Mononuclear cell (primary cell): Measurements from ENCODE around the gene MYD88. TPM values are rescaled to one million over a fixed set of nuclear protein-coding genes. Genes with fewer than 3 reads are reported as not detected.

ENCODE experiments used
- H3K27me3 ChIP-seq: 2 replicates; pipeline ENCODE4 v1.6.0; 2011; ENCODE audit warnings: low read length, control low read depth; ENCODE audit not compliant: insufficient read depth
- H3K4me1 ChIP-seq: 2 replicates; pipeline ENCODE4 v1.5.1; 2011; ENCODE audit warnings: mild to moderate bottlenecking, low read length, control low read depth; ENCODE audit not compliant: insufficient read depth
- H3K4me3 ChIP-seq: 2 replicates; pipeline ENCODE4 v1.5.1; 2011; ENCODE audit warnings: mild to moderate bottlenecking, low read length, moderate library complexity
- H3K9me3 ChIP-seq: 2 replicates; pipeline ENCODE4 v1.5.1; 2011; ENCODE audit warnings: low read depth, mild to moderate bottlenecking, control low read depth, low read length
- total RNA-seq: library from RNA; depleted of rRNA; stranded (reverse); fragments of >200 nt; gene quantifications from one replicate; pipeline ENCODE4 v1.2.3, GENCODE V29; 2012

Gene MYD88
- total RNA-seq, 1 donor = 23.1 TPM

DNA sequence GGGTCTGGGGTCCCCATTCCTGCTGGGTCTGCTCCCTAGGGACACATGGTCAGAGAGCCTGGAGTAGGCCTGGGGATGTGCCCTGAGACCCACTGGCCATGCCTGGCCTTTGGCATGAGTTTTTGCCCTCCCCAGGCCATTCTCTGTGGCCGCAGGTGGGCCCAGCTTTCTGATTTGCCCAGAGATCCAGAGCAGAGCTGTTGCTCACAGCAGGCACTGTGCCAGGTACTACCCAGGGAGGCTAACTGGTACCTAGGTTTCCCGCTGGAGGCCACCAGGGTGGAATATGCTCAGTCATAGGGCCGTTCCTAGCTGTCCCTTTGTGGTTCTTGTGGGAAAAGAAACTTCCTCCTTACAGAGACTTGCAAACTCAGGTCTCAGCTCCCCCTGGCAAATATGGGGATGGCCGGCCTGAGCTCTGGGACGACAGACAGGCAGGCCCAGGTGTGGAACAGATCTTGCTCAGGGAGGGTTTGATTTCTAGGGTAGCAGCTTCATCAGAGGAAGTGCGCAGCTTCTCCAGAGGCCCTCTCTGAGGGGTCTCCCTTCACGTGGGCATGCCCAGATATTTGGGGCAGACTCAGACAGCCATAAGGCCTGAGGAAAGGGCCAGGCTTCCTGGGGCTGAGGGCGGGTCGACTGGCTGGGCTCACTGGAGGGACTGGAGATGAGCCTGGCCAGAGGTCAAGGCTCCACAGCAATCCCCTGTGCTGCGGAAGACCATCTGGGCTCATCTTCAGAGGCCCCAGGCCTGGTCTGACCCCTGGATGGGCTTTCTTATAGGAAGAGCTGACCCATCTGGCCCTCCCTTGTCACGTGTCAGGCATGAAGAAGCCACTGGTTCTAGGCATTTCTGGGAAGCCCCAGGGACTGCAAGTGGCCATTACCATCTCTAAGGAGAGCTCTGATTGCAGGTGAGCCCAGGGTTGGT is 29.5 kb upstream of the MYD88 start:
- peaks cover 36% of the 10 kb centered on the region for H3K4me1 ChIP-seq
- H3K27me3 ChIP-seq = no peaks in the 10 kb centered on the region
- peaks cover 6% of the 10 kb centered on the region for H3K9me3 ChIP-seq
- H3K4me3 ChIP-seq = no peak overlapping the region

GRCh38 chr3:38109580-38110313 is 28.7 kb upstream of the MYD88 start:
- Histone ChIP-seq H3K4me3 (no peak overlapping the region), H3K9me3 (peaks cover 6% of the 10 kb centered on the region), H3K27me3 (no peaks in the 10 kb centered on the region), H3K4me1 (peaks cover 36% of the 10 kb centered on the region)

GRCh38 chr3:38110314-38111050 is 28.0 kb upstream of the MYD88 start:
- Histone ChIP-seq H3K9me3 (peaks cover 4% of the 10 kb centered on the region), H3K4me1 (peaks cover 36% of the 10 kb centered on the region), H3K4me3 (no peak overlapping the region), H3K27me3 (no peaks in the 10 kb centered on the region)

GRCh38 chr3:38111201-38111600 is 27.3 kb upstream of the MYD88 start:
- no peaks in the 10 kb centered on the region for H3K27me3 ChIP-seq
- H3K9me3 ChIP-seq = no peaks in the 10 kb centered on the region
- peaks cover 36% of the 10 kb centered on the region for H3K4me1 ChIP-seq
- no peak overlapping the region for H3K4me3 ChIP-seq

DNA sequence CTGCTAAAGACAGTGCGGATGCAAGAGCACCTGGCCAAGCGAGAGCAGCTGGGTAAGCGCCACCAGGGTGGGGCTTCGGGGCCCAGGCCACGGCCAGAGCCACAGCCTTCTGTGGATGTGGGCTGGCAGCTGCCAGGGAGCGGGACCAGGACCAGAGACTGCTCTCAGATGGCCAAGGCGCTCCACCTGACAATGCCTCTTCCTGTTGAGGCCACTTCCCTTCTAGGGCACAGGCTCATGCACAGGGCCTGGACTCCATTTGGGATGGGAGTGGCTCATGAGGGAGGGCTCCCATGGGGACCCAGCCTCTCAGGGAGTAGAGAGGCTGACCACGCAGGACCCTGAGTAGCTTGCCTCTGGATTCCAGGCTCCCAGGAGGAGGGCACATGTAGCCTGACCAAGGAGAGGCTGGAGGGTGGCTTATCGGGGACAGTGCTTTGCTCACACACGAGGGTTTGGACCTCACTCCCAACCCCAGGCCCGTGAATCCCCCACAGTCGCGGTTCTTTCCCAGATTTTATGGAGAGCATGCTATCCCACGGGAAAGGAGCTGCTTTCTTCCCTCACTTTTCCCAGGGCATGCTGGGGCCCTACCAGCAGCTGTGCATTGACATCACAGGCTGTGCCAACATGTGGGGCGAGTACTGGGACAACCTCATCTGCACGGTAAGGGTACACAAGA is 26.6 kb upstream of the MYD88 start:
- Histone ChIP-seq H3K4me1 (peaks cover 35% of the 10 kb centered on the region), H3K9me3 (no peaks in the 10 kb centered on the region), H3K4me3 (no peak overlapping the region), H3K27me3 (no peaks in the 10 kb centered on the region)

- Histone ChIP-seq H3K9me3 (no peaks in the 10 kb centered on the region), H3K4me3 (no peak overlapping the region), H3K27me3 (no peaks in the 10 kb centered on the region), H3K4me1 (peaks cover 29% of the 10 kb centered on the region)
Observed at GRCh38 chr3:38112378-38112761, 26.1 kb upstream of the MYD88 start.

GRCh38 chr3:38114052-38114874 is 24.2 kb upstream of the MYD88 start:
- no peak overlapping the region for H3K4me3 ChIP-seq
- no peaks in the 10 kb centered on the region for H3K27me3 ChIP-seq
- peaks cover 10% of the 10 kb centered on the region for H3K4me1 ChIP-seq
- H3K9me3 ChIP-seq = no peaks in the 10 kb centered on the region

GRCh38 chr3:38114875-38115644 is 23.4 kb upstream of the MYD88 start:
- Histone ChIP-seq H3K9me3 (no peaks in the 10 kb centered on the region), H3K4me1 (peaks cover 4% of the 10 kb centered on the region), H3K4me3 (no peak overlapping the region), H3K27me3 (no peaks in the 10 kb centered on the region)

DNA sequence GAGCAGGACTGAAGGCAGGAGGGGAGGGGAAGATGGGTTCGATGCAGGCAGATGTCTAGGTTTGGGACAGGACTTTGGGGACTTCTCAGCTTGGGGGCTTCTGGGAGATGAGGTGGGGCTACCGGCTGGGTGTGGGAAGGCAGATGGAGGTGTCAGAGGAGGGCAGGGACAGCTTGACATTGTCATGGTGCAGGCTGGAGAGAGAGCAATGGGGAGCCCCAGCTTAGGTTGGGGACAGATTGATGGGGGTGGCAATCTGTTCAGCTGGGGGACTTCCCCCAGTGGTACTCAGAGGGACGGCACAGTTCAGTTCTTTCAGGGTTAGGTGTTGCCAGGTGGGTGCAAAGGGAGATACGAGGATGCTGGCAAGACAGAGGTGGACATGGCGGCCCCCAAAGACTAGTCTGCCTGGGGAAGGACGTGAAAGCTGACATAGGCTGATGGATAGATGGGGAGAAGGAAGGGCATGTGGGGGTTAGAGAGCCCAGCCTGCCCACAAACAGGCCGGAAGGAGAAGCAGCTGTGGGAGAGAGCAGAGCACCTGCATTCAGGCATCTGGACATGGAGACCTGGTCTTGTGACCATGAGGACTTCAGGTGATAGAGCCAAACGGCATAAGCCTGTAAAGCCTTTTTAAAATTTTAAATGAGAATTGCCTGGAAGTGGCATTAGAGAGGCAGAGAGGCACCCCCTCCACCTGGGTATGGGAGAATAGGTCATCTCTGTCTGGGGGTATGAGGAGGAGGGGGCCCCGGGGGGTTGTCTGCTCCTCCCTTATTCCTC is 22.6 kb upstream of the MYD88 start:
- no peaks in the 10 kb centered on the region for H3K27me3 ChIP-seq
- H3K4me3 ChIP-seq = no peak overlapping the region
- H3K9me3 ChIP-seq = no peaks in the 10 kb centered on the region
- peaks cover 4% of the 10 kb centered on the region for H3K4me1 ChIP-seq

- H3K4me1 ChIP-seq = peaks cover 1% of the 10 kb centered on the region
- no peaks in the 10 kb centered on the region for H3K9me3 ChIP-seq
- H3K4me3 ChIP-seq = no peak overlapping the region
- no peaks in the 10 kb centered on the region for H3K27me3 ChIP-seq
Observed at GRCh38 chr3:38116471-38117162, 21.8 kb upstream of the MYD88 start.

DNA sequence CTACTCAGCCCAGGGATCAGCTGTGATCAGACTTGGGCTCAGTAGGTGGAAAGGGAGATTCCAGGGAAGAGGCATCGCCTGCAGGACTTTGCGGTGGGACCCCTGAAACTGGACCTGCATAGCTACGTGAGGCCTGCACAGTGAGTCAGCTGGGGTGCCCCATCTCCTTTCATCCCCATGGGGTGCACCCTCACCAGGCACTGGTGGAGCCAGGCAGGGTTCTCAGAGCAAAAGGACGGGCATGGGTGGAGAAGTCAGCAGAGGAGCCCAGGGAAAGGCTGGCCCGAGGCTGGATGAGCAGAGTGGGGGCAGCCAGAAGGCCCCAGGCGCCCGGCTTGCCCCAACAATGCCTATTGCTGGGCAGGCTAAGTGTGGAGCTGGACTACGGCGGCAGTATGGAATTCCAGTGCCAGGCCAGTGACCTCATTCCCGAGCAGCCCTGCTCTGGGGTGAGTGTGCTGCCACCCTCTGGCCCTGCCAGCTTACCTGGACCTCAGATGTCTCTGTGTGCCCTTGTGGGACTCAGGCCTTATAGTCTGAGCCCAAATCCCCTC is 21.2 kb upstream of the MYD88 start:
- Histone ChIP-seq H3K4me1 (no peaks in the 10 kb centered on the region), H3K4me3 (no peak overlapping the region), H3K27me3 (no peaks in the 10 kb centered on the region), H3K9me3 (no peaks in the 10 kb centered on the region)

GRCh38 chr3:38117748-38118420 is 20.6 kb upstream of the MYD88 start:
- Histone ChIP-seq H3K9me3 (no peaks in the 10 kb centered on the region), H3K4me1 (no peaks in the 10 kb centered on the region), H3K27me3 (no peaks in the 10 kb centered on the region), H3K4me3 (no peak overlapping the region)
